ENCODE data around the gene SCTR.

- no peak for TF ChIP-seq POLR2AphosphoS5 (IDR thresholded peaks at IDR 0.05; ENCODE audit: low read depth, low read length)
- TF ChIP-seq POLR2A (IDR thresholded peaks at IDR 0.05; ENCODE audit: low read depth, low read length), result no peak
- no peak for TF ChIP-seq TAF1 (IDR thresholded peaks at IDR 0.05; ENCODE audit: borderline replicate concordance, low read depth, low read length)
These were observed 95.6 kb downstream of the SCTR start for GRCh38 chr2:119428488-119429224.
